ENCODE data around the gene DENND1A.
"Not testable (repeated sequence)": the region's sequence is repeated elsewhere in the genome, so short reads cannot be mapped to it uniquely, and the experiment has no call there.

DENND1A gene

GRCh38 chr9:123399803-123400378 lies 530.0 kb downstream of the DENND1A start:
- ChIA-PET POLR2A (no interaction called here), CTCF (interaction anchor here (1.1 to 3.1 kb wide), 6 partner anchors 8 to 639 kb away, joined by 3 to 13 read pairs (median 4); no protein-coding TSS in a partner anchor)
- TF ChIP-seq, protein P1, sequence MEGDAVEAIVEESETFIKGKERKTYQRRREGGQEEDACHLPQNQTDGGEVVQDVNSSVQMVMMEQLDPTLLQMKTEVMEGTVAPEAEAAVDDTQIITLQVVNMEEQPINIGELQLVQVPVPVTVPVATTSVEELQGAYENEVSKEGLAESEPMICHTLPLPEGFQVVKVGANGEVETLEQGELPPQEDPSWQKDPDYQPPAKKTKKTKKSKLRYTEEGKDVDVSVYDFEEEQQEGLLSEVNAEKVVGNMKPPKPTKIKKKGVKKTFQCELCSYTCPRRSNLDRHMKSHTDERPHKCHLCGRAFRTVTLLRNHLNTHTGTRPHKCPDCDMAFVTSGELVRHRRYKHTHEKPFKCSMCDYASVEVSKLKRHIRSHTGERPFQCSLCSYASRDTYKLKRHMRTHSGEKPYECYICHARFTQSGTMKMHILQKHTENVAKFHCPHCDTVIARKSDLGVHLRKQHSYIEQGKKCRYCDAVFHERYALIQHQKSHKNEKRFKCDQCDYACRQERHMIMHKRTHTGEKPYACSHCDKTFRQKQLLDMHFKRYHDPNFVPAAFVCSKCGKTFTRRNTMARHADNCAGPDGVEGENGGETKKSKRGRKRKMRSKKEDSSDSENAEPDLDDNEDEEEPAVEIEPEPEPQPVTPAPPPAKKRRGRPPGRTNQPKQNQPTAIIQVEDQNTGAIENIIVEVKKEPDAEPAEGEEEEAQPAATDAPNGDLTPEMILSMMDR (IDR thresholded peaks at IDR 0.05; ENCODE audit: control extremely low read depth, extremely low read depth, low read depth, missing control alignments), result peak; percentile 28
- peak; percentile 61 for DNase-seq (ENCODE audit: extremely low spot score)

- CTCF ChIA-PET, result interaction anchor here (1.1 to 3.1 kb wide), 6 partner anchors 9 to 642 kb away, joined by 3 to 13 read pairs (median 4); no protein-coding TSS in a partner anchor
- POLR2A ChIA-PET; DNase-seq (ENCODE audit: extremely low spot score): not testable (repeated sequence)
Observed at GRCh38 chr9:123398938-123399337, 531.0 kb downstream of the DENND1A start.

GRCh38 chr9:123397975-123398374 lies 532.0 kb downstream of the DENND1A start:
- ChIA-PET CTCF (interaction anchor here (1.6 to 3.1 kb wide), 2 partner anchors 13 to 643 kb away, joined by 5 to 13 read pairs; no protein-coding TSS in a partner anchor), POLR2A (no interaction called here)
- no peak for DNase-seq (ENCODE audit: extremely low spot score)

DNA sequence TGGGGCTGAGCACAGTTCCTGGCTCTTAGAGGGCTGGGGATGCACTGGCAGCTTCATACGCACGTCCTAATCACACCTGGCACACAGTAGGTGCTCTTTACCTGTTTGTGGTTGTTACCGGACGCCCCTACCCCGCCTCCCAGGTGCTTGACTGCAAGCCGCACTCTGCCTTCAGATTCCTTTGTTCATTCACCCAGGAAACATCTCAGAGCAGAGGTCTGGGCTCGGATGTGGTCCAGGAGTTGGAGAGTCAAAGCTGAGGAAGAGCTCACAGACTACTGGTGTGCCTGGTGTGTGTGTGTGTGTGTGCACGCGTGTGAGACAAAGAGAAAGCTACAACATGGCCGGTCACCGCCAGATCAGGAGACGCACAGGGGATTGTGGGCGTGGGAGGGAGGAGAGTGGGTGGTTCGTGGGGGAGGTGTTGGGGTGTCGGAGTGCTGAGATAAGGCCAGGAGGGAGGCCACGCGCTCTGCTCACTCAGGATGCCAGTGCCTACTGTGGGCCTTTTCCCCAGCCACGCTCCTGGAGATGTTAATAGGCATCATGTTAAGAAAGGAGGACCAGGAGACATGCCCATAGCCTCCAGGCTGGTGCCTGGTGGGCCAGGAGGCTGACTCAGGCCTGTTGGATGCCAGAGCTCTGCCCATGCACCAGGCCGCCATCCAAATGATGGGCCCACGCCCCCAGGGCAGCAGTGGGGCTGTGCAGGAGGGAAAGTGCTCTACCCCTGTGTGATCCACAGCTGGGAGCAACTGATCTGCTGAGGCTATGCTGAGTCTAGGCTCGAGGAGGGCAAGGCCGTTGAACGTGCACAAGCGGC lies 534.0 kb downstream of the DENND1A start:
- POLR2A ChIA-PET, result no interaction called here
- no peak for DNase-seq (ENCODE audit: extremely low spot score)
- TF ChIP-seq, protein P1 (IDR thresholded peaks at IDR 0.05; ENCODE audit: control extremely low read depth, extremely low read depth, low read depth, missing control alignments), result no peak
- CTCF ChIA-PET, result interaction anchor here (1.1 to 2.5 kb wide), 3 partner anchors 10 to 42 kb away, joined by 3 to 11 read pairs (median 5); no protein-coding TSS in a partner anchor

More at GRCh38 chr9:123397975-123398374, 532.0 kb downstream of the DENND1A start:
- TF ChIP-seq, protein P1 (IDR thresholded peaks at IDR 0.05; ENCODE audit: control extremely low read depth, extremely low read depth, low read depth, missing control alignments), result no peak

DNA sequence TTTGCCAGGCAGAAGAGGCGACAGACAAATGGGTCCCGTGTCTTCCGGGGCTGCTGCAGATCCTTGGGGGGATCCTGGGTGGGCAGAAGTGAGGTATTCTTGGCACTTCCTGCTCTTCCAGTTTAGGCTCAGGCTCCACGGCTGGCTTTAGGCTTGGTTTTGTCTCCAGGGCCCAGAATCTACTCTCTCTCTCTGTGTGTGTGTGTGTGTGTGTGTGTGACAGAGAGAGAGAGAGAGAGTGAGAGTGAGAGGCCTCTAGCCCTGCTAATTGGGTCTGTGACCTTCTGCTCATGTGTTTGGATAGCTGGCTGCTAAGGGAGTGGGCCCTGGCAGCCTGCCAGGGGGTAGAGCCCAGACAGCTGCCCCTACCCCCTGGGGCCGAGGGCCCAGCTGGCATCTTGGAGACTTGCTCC lies 534.6 kb downstream of the DENND1A start:
- ChIA-PET CTCF (interaction anchor here (1.1 to 2.5 kb wide), 3 partner anchors 9 to 41 kb away, joined by 3 to 11 read pairs (median 5); no protein-coding TSS in a partner anchor), POLR2A (no interaction called here)
- no peak for DNase-seq (ENCODE audit: extremely low spot score)
- TF ChIP-seq, protein P1 (IDR thresholded peaks at IDR 0.05; ENCODE audit: control extremely low read depth, extremely low read depth, low read depth, missing control alignments), result no peak

DNA sequence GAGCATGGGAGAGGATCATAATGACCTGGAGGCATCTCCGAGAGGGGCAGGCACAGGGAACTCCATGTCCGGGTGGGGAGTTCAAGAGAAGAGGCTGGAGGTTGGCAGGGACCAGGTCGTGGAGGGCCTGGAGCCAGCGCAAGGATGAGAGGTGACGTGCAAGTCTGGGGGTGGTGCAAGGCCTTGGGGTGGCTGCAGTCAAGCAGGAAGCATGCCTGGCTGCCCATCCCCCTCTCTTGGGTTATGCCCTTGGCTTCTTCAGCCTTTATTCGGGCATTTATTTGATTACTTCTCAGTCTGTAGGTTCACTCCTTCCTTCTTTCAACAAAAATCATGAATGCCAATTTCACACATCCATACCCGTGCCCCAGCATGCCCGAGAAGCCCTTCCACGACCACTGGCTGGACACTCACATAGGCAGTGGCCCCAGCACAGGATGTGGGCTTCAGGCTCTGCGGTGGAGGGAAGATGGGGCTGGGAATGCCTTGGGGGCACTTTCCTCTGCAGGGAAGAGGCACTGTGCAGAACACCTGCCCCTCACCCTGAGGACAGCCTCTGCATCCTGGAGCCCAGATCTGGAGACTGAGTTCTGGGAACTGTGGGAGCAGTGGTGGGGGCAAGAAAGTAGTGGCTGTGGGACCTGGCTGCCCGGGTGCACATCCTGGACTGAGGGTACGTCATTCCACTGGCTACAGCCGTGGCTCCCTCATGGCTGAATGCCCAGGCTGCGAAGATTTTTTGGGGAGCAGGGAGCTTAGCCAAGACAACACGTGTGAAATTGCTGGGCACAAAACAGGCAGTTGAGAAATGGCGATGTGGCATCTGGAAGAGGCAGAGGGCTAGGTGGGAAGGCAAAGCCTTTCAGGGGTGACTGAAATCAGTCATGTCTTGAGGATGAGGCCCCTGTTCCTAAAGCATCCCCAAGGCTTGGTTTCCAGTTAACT lies 535.4 kb downstream of the DENND1A start:
- CTCF ChIA-PET, result interaction anchor here (1.5 to 2.5 kb wide), 3 partner anchors 8 to 41 kb away, joined by 3 to 11 read pairs (median 5); no protein-coding TSS in a partner anchor
- POLR2A ChIA-PET, result no interaction called here
- TF ChIP-seq, protein P1 (IDR thresholded peaks at IDR 0.05; ENCODE audit: control extremely low read depth, extremely low read depth, low read depth, missing control alignments), result no peak
- DNase-seq (ENCODE audit: extremely low spot score), result no peak

All from GM10248 (cell line).